HG03457 (cell line): ENCODE measurements around the gene WDPCP.
A peak's percentile ranks its signal among the peaks of the same experiment; 100 is the strongest.
"Not testable (repeated sequence)": the region's sequence is repeated elsewhere in the genome, so short reads cannot be mapped to it uniquely, and the experiment has no call there.

Experiments used
- ATAC-seq: cut with Tn5 transposase; IDR thresholded peaks from one replicate; pipeline ENCODE4 v1.9.1; 2021; ENCODE audit warnings: moderate number of reproducible peaks; ENCODE audit not compliant: unreplicated experiment

The WDPCP gene

DNA sequence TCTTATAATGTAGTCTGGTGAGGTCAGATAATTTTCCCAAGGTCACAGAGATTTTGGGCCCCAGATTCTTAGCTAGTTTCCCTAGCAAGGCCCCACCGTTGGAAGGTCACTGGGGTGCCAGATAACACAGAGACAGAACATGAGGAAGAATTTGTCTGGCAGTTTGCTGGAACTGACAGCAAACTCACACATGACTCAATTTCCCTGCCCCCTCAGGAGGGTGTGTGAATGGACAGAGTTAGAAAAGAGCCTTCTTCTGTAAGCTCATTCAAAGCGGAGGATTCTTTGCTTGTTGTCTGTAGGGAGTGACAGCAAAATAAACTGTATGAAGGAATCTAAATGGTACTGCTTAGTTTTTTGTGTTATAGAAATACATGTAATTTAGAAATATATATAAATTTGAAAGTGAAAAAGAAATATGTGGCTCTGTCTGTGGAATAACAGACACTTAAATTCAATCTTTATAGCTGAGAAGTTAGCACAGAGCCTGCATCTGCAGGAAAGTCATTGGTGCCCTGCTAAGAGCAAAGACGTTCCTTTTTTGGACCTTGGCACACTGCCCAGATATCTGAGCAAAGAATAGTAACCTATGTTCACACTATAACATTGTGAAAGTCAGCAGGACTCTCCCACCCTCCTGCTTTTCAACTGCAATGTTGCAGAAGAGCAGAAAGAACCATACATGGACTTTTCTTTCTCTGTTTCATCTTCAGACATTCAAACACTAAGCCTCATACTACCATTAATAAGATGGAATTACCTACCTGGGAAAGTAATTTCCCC, 2.5 kb upstream of the WDPCP start:
- ATAC-seq: no peak

DNA sequence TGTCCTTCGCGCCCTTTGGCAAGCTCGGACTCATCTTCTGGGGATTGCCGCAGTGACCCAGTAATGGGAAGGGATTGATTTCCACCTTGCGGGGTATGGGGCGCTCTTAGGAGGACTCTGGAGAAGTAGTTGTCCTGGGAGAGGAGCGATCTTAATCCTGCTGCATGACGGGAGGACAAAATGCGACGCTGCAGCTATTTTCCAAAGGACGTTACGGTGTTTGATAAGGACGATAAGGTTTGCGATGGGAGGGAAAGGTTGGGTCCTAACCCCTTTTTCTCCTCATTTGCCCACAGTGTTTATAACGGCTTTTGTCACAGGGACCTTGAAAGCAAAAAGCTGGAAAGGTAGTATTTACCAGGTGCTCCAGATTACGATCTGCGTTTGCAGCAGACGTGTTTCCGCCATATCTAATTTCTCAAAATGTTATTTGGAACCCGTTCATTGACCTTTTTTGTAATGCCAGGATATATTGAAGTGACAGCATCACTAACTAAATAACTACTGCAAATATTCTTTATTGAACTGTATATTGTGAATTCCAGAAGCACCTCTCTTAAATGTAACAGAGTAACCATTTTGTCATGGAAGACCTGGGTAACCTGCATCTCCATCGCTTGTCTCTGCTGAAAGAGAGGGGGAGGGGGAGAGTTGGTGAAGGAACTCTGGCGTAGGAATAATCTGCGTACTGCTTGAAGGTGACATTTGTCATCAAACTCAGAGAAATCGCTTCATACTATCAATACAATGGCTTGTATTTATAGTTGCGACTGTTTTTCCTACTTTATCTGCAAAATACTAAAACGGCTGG, 1.1 kb upstream of the WDPCP start:
- peak; percentile 10 for ATAC-seq

DNA sequence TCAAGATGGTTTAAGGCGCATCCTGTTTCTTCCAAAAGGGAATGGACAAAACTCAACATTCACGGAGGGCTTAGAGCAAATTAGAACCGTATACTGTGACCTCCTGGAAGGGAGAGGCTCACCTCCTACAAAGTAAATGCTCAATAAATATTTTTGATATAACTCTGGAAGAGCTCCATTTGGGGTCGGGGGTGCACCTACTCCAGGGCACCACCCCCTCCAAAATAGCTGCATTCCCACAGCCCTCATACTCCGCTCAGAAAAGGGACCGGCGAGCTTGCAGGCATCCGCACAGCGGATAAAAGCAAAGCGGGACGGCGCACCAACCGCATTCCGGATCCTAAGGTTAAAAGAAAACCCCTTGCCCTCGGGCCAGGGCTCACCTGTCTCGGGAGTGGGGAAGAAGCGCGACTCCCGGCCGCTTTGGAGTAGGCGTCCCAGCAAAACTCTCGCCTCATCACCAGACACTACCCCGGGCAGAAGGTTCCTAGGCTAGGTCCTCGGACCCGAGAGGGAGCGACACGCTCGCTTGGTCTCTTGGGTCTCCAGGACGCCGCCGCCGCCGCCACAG, 378 bp downstream of the WDPCP start:
- no peak for ATAC-seq

DNA sequence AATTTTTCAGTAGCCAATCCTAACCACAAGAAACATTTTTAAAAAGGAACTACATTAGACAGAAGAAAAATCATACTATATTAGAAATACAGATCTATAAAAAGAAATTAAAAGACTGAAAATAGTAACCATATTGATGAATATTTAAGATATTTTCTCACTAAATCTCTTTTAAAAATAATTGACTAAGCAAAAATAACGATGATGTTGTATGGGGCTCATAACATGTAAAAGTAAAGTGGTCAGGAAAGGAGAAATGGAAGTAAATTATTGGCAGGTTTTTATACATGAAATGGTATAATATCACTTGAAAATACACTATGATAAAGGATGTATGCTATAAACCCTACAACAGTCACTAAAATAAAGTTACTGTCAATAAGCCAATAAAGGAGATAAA, 5.4 kb downstream of the WDPCP start:
- no peak for ATAC-seq

DNA sequence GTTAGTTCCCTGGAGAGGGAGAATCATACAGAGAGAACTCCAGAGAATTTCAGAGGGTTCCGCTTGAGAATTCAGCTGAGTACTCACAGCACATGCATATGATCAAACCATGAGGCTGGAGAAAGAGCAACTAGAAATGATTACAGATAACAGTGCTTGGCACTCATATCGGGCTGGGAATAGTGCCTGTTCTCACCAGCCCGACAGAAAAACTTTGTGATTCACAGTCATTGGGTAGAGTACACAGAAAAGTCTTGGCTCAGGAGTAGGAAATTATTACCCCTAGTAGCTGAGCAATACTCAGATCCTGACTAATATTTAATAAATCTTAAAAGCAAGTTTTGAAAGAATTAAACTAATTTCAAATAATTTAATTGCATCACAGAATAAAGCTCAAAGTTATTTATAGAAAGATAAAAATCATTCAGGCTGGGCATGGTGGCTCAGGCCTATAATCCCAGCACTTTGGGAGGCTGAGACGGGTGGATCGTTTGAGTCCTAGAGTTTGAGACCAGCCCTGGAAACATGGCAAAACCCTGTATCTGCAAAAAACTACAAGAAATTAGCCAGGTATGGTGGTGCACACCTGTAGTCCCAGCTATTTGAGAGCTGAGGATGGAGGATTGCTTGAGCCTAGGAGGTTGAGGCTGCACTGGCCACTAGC, 6.8 kb downstream of the WDPCP start:
- no peak for ATAC-seq

DNA sequence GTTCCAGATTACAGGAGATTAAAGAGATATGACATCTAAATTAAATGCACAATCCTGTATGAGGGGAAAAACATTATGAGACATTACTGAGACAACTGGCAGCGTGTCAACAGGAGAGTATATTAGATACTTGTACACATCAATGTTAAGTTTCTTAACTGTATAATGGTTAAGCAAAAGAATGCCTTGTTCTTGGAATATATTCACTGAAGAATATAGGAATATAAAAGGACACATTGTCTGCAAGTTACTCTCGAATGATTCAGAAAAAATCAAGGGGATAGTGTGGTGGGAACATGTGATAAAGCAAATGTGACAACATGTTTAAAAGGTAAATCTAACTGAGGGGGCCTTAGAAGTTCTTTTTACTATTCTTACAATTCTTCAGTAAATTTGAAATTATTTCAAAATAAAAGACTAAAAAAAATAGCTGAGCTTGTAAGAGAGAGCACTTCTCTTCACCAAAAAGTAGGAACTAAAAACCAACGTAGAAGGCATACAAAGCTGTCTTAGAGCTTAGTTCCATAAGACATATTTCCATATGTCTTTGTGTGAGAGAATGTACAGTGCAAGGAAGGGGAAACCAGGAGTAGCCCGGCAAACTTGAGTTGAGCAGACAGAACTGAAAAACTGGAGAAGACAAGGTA, 7.5 kb downstream of the WDPCP start:
- no peak for ATAC-seq

DNA sequence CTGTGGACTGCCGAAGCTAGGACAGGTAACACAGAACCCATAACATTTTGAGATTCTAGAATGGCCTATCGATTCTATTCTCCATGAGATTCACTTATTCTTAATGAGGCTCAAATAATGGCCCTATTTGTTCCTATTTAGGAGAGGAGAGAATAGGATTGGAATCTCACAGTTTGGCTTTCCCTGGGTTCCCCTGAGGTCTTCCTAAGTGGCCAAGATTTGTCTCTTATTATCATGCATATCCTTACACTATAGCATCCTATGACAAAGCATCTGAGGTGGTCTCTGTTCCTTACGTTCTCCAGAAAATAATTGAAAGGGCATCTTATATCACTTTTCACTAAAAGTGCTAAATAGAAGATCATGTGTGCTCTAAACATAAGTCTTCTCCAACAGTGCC, 9.5 kb downstream of the WDPCP start:
- no peak for ATAC-seq

DNA sequence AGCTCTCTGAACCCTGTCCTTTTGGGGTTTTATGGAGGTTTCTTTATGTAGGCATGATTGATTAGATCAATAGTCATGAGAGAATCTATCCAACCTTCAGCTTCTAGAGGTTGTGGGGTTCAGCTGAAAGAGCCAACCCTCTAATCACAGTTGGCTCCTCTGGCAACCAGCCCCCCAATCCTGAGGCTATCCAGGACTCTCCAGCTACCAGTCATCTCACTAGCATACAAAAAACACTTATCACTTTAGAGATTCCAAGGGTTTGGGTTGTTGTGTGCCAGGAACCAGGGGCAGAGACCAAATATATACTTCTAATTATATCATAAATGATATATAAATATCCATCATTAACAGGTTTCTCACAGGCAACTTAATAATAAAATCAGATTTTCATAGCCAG, 11.7 kb downstream of the WDPCP start:
- no peak for ATAC-seq

DNA sequence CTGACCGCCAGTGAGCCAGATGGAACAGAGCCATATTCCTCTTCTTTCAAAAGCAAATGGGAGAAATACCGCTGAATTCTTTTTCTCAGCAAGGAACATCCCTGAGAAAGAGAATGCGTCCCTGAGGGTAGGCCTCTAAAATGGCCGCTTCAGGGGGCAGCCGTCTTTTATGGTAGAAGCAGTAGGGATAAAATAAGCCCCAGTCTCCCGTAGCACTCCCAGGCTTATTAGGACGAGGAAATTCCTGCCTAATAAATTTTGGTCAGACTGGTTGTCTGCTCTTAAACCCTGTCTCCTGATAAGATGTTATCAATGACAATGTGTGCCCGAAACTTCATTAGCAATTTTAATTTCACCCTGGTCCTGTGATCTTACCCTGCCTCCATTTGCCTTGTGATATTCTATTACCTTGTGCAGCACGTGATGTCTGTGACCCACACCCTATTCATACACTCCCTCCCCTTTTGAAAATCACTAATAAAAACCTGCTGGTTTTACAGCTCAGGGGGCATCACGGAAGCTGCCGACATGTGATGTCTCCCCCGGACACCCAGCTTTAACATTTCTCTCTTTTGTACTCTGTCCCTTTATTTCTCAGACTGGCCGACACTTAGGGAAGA, 14.4 kb downstream of the WDPCP start:
- ATAC-seq: not testable (repeated sequence)

DNA sequence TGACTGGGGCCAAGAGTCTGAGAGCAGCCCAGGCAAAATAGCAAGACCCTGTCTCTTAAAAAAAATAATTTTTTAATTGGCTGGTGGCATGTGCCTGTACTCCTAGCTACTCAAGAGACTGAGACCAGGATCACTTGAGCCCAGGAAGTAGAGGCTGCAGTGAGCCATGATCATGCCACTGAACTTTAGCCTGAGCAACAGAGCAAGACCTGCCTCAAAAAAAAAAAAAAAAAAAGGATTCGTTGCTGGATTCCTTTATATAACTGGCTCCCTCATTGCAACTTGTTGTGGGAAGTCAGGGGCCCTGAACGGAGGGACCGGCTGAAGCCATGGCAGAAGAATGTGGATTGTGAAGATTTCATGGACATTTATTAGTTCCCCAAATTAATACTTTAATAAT, 15.3 kb downstream of the WDPCP start:
- ATAC-seq: not testable (repeated sequence)

DNA sequence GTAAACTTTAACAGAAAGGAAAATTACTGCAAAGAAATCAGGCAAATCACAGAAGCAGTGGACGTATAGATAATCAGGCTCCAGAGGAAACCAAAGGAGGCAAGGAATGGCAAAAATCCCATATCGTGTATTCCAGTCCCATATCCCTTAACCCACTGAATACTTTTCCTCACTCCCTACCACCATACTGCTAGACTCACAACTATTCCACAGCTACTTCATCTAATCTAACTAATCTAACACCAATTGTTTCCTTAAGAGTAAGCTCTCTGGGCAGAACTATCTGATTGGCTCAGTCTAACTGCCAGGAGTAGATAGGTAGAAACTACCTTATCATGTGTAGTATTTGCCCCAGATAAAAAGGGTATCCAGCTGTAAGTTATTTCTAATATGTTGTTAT, 16.3 kb downstream of the WDPCP start:
- ATAC-seq: no peak

DNA sequence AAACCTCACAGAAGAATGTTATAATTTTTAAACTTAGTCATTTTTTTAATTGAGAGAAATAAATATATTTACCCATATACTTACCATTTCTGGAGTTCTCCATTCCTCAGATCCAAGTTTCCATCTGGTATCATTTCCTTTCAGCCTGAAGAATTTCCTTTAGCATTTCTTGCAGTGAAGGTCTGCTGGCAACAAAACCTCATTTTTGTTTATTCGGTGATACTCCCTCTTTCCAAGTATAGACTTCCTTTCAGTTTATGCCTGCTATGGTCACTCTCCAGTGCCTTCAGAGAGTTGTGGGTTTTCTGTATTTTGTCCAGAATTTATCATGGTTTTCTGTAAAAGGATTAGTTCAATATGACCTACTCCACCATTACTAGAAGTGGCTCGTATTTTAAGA, 17.0 kb downstream of the WDPCP start:
- ATAC-seq: no peak

DNA sequence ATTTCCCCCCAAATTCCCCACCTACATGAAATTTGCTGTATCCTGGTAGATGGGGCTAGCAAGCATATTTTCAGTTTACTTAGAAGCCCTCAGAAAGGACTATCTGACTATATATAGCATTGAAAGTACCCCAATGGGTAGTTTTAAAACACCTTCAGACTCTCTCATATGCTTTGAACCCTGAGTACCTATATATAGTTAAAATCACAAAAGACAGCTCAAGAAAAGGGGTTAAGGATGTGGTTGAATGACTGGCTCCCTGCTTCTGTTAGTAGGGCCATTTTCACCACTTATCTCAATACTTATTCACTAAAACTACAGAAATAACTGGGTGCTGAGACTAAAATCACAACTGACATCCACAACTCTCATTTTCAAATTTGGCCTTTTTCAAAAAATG, 18.5 kb downstream of the WDPCP start:
- ATAC-seq: peak; percentile 84

DNA sequence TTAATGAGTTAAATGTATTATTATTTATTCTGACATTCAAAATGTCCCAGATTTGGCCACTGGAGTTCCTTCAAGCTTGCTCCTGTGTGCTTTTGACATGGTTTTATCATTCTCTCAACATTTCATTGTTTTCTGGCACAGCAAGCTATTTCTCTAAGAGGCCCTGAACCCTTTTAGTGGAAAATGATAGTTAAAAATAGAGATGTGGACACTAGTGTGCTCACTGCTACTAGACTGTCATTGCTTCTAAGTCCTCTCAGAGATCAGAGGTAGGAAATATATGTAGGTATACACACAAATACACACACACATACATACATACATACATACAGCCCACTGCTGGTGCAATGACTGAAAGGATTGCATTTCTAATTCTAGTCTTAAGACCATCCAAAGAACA, 25.5 kb downstream of the WDPCP start:
- ATAC-seq: no peak

DNA sequence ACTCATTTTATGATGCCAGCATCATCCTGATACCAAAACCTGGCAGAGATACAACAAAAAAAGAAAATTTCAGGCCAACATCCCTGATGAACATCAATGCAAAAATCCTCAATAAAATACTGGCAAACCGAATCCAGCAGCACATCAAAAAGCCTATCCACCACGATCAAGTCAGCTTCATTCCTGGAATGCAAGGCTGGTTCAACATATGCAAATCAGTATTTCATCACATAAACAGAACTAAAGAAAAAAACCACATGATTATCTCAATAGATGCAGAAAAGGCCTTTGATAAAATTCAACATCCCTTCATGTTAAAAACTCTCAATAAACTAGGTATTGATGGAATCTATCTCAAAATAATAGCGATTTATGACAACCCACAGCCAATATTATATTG, 29.4 kb downstream of the WDPCP start:
- not testable (repeated sequence) for ATAC-seq

DNA sequence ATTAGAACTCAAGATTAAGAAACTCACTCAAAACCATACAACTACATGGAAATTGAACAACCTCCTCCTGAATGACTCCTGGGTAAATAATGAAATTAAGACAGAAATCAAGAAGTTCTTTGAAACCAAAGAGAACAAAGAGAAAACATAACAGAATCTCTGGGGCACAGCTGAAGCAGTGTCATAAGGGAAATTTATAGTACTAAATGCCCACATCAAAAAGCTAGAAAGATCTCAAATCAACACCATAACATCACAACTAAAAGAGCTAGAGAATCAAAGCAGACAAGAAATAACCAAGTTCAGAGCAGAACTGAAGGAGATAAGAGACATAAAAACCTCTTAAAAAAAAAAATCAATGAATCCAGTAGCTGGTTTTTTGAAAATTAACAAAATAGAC, 30.5 kb downstream of the WDPCP start:
- ATAC-seq: not testable (repeated sequence)

DNA sequence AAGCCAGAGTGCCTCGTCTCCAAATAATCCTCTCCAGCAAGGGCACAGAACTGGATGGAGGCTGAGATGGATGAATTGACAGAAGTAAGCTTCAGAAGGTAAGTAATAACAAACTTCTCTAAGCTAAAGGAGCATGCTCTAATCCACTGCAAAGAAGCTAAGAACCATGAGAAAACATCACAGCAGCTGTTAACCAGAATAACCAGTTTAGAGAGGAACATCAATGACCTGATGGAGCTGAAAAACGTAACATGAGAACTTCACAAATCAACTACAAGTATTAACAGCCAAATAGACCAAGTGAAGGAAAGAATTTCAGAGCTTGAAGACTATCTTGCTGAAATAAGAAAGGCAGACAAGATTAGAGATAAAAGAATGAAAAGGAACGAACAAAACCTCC, 32.3 kb downstream of the WDPCP start:
- no peak for ATAC-seq

DNA sequence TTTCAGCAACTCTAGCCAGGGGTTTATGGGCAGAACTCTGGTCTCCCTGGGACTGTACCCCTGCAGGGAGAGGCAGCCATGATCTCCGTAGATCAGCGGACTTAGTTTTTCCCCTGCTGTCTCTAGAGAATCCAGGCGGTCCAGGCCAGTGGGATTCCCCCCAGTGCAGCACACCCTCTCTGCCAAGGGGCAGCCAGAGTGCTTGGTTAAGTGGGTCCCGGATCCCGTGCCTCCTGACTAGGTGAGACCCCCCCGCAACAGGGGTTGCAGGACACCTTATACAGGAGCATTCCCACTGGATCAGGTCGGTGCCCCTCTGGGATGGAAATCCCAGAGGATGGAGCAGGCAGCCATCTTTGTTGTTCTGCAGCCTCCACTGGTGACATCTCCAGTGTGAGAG, 33.0 kb downstream of the WDPCP start:
- no peak for ATAC-seq

DNA sequence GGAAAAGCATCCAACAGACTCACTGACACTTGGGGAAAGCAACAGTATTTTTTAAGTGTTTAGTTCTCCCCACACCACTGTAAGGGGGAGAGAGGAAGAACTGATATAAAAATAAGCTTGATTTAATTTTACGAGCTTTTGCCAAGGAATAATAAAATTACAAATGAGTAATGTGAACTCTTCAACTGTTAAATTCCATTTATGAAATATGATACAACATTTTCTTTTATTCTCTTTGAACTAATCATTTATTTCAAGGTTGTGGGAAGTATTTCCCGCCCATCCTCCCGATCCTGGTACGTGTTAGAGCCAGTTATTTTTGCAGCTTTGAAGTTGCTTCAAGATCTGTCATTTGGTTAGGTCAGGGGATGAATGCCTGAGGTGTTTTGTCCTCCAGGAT, 35.2 kb downstream of the WDPCP start:
- ATAC-seq: no peak

DNA sequence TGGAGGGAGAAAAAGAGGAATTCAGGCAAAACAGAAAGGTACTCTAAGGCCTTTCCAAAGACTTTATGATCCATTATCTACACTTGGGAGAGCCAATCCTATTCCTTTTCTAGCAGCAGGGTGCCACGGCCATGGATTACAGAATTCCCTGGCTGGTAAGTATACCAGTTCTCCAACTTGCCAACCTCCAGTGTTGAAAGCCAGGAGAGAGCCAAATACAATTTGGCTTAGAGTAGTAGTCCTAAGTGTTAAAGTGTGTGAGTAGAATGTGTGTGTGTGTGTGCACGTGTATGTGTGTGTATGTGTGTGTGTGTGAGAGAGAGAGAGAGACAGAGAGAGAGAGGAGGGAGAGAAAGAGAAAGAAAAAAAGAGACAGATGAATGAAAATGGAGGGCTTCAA, 43.3 kb downstream of the WDPCP start:
- no peak for ATAC-seq
